GM19238 (cell line): ENCODE results near the gene TMCC3.
A peak's percentile ranks its signal among the peaks of the same experiment; 100 is the strongest.
"Not testable (repeated sequence)": the region's sequence is repeated elsewhere in the genome, so short reads cannot be mapped to it uniquely, and the experiment has no call there.

ENCODE experiments used
- DNase-seq: peaks from one replicate; pipeline ENCODE4 v3.0.0; 2011; ENCODE audit warnings: low spot score; ENCODE audit not compliant: insufficient read length

TMCC3 gene

GRCh38 chr12:94637390-94638113 lies 12.8 kb downstream of the TMCC3 start:
- DNase-seq, result no peak

GRCh38 chr12:94636462-94637085 lies 13.8 kb downstream of the TMCC3 start:
- DNase-seq, result no peak

GRCh38 chr12:94634717-94635116 lies 15.6 kb downstream of the TMCC3 start:
- no peak for DNase-seq

- DNase-seq, result no peak
Measured at GRCh38 chr12:94633401-94633800, 17.0 kb downstream of the TMCC3 start.

GRCh38 chr12:94631058-94631457 lies 19.3 kb downstream of the TMCC3 start:
- no peak for DNase-seq

GRCh38 chr12:94628819-94629472 lies 21.4 kb downstream of the TMCC3 start:
- DNase-seq, result no peak

GRCh38 chr12:94628369-94628768 lies 22.0 kb downstream of the TMCC3 start:
- DNase-seq, result no peak

- DNase-seq, result no peak
Measured at GRCh38 chr12:94625531-94625930, 24.8 kb downstream of the TMCC3 start.

- no peak for DNase-seq
Measured at GRCh38 chr12:94623161-94623920, 27.0 kb downstream of the TMCC3 start.

GRCh38 chr12:94622475-94622874 lies 27.9 kb downstream of the TMCC3 start:
- DNase-seq, result no peak

- peak; percentile 55 for DNase-seq
Measured at GRCh38 chr12:94621662-94622359, 28.5 kb downstream of the TMCC3 start.

GRCh38 chr12:94620621-94621020 lies 29.7 kb downstream of the TMCC3 start:
- no peak for DNase-seq

GRCh38 chr12:94618995-94619695 lies 31.2 kb downstream of the TMCC3 start:
- no peak for DNase-seq

- no peak for DNase-seq
Measured at GRCh38 chr12:94617101-94617500, 33.3 kb downstream of the TMCC3 start.

- DNase-seq, result no peak
Measured at GRCh38 chr12:94616203-94616729, 34.1 kb downstream of the TMCC3 start.

GRCh38 chr12:94615260-94616181 lies 34.8 kb downstream of the TMCC3 start:
- no peak for DNase-seq

- no peak for DNase-seq
Measured at GRCh38 chr12:94614288-94614721, 36.1 kb downstream of the TMCC3 start.

- DNase-seq, result no peak
Measured at GRCh38 chr12:94609917-94610443, 40.4 kb downstream of the TMCC3 start.

- not testable (repeated sequence) for DNase-seq
Measured at GRCh38 chr12:94606810-94607209, 43.5 kb downstream of the TMCC3 start.
